Smooth muscle cell of the brain vasculature (primary cell): ENCODE results near the gene OTULIN.

Experiments used
- DNase-seq: peaks from one replicate; pipeline ENCODE4 v3.0.0-alpha.2; 2012; ENCODE audit warnings: low read depth, low spot score

Gene OTULIN

GRCh38 chr5:14664270-14665100 lies at the start of gene OTULIN:
Gene OTULIN, plus strand, starts transcription at chr5:14664718. Its CDS starts 108 bp downstream, at chr5:14664826.
- DNase-seq: peak; percentile 55

GRCh38 chr5:14615365-14615764 lies 49.2 kb upstream of the OTULIN start:
- DNase-seq: no peak

GRCh38 chr5:14617441-14617840 lies 47.1 kb upstream of the OTULIN start:
- no peak for DNase-seq

- DNase-seq: no peak
Observed at GRCh38 chr5:14627270-14627669, 37.2 kb upstream of the OTULIN start.

- DNase-seq: peak; percentile 26
Observed at GRCh38 chr5:14628346-14628745, 36.2 kb upstream of the OTULIN start.

GRCh38 chr5:14630671-14631070 lies 33.8 kb upstream of the OTULIN start:
- no peak for DNase-seq

- no peak for DNase-seq
Observed at GRCh38 chr5:14635656-14636055, 28.9 kb upstream of the OTULIN start.

GRCh38 chr5:14640765-14641164 lies 23.8 kb upstream of the OTULIN start:
- DNase-seq: no peak

- no peak for DNase-seq
Observed at GRCh38 chr5:14644623-14645237, 19.8 kb upstream of the OTULIN start.

- DNase-seq: no peak
Observed at GRCh38 chr5:14650052-14650451, 14.5 kb upstream of the OTULIN start.

GRCh38 chr5:14655146-14655741 lies 9.3 kb upstream of the OTULIN start:
- no peak for DNase-seq

GRCh38 chr5:14656898-14657297 lies 7.6 kb upstream of the OTULIN start:
- DNase-seq: no peak

- no peak for DNase-seq
Observed at GRCh38 chr5:14659821-14660607, 4.5 kb upstream of the OTULIN start.

GRCh38 chr5:14660833-14661232 lies 3.7 kb upstream of the OTULIN start:
- no peak for DNase-seq

- DNase-seq: no peak
Observed at GRCh38 chr5:14662721-14663260, 1.7 kb upstream of the OTULIN start.

GRCh38 chr5:14663734-14664269 lies 716 bp upstream of the OTULIN start:
- DNase-seq: no peak

GRCh38 chr5:14665101-14665822 lies 744 bp downstream of the OTULIN start:
- no peak for DNase-seq

- no peak for DNase-seq
Observed at GRCh38 chr5:14665949-14666348, 1.4 kb downstream of the OTULIN start.

GRCh38 chr5:14666357-14666756 lies 1.8 kb downstream of the OTULIN start:
- no peak for DNase-seq

GRCh38 chr5:14667290-14667689 lies 2.8 kb downstream of the OTULIN start:
- no peak for DNase-seq

GRCh38 chr5:14667770-14668169 lies 3.3 kb downstream of the OTULIN start:
- DNase-seq: no peak
